Measurements from ENCODE around the gene DNAJC13.

- no peak for TF ChIP-seq EZH2phosphoT487 (IDR thresholded peaks at IDR 0.05; ENCODE audit: insufficient read depth, low read depth)
- no peak for TF ChIP-seq EZH2 (IDR thresholded peaks at IDR 0.05; ENCODE audit: insufficient read depth, poor library complexity, severe bottlenecking)
Observed at GRCh38 chr3:132394320-132394719, 23.0 kb upstream of the DNAJC13 start.

All from GM23248 (cell line).